Activated B cell treated with CpG ODN at 0.5 μM for 24 hours (primary cell): ENCODE data around the gene ADAMTSL1. TPM values are rescaled to one million over a fixed set of nuclear protein-coding genes. Genes with fewer than 3 reads are reported as not detected.

Source experiments
- ATAC-seq: fragments of 200-7000 bp; cut with Tn5 transposase; one replicate; pipeline ENCODE4 v1.10.0; 2021; ENCODE audit warnings: low read depth, mild to moderate bottlenecking, moderate library complexity
- CTCF ChIA-PET: fragments of 350-600 bp; sonication (Branson Sonifier 250); formaldehyde crosslinking; loops from one replicate; lab custom pipeline; 2021; ENCODE audit warnings: antibody characterized with exemption; lab: Charles Lee
- POLR2A ChIA-PET: fragments of 350-600 bp; sonication (Branson Sonifier 250); formaldehyde crosslinking; loops from one replicate; lab custom pipeline; 2021; ENCODE audit warnings: antibody characterized with exemption; lab: Charles Lee
- DNase-seq: peaks from one replicate; pipeline ENCODE4 v3.0.0; 2022
- H3K27ac Mint-ChIP-seq: one replicate; pipeline ENCODE4 v1.8.0; 2020; ENCODE audit warnings: mixed read lengths
- H3K27me3 Mint-ChIP-seq: one replicate; pipeline ENCODE4 v1.8.0; 2021; ENCODE audit warnings: mixed read lengths
- H3K36me3 Mint-ChIP-seq: one replicate; pipeline ENCODE4 v1.8.0; 2021; ENCODE audit warnings: low read depth, mixed read lengths
- H3K4me1 Mint-ChIP-seq: one replicate; pipeline ENCODE4 v1.8.0; 2021; ENCODE audit warnings: mixed read lengths
- H3K4me3 Mint-ChIP-seq: one replicate; pipeline ENCODE4 v1.8.0; 2020; ENCODE audit warnings: mild to moderate bottlenecking, mixed read lengths
- H3K9me3 Mint-ChIP-seq: one replicate; pipeline ENCODE4 v1.8.0; 2020; ENCODE audit warnings: mixed read lengths
- intact Hi-C: fragments of 100-400 bp; cut with micrococcal nuclease; formaldehyde crosslinking; loops from one replicate; pipeline ENCODE4 v1.15.1; 2024
- total RNA-seq: library from RNA; stranded (reverse); gene quantifications from 2 replicates; pipeline ENCODE4 v1.2.3, GENCODE V29; 2022
- TF ChIP-seq, protein P1 (sequence below): fragments of 200-600 bp; IDR thresholded peaks from one replicate; pipeline ENCODE4 v1.8.0; 2022; ENCODE audit warnings: antibody characterized with exemption, mild to moderate bottlenecking

ADAMTSL1 gene
- total RNA-seq, 1 donor from 2014 or later: not detected

DNA sequence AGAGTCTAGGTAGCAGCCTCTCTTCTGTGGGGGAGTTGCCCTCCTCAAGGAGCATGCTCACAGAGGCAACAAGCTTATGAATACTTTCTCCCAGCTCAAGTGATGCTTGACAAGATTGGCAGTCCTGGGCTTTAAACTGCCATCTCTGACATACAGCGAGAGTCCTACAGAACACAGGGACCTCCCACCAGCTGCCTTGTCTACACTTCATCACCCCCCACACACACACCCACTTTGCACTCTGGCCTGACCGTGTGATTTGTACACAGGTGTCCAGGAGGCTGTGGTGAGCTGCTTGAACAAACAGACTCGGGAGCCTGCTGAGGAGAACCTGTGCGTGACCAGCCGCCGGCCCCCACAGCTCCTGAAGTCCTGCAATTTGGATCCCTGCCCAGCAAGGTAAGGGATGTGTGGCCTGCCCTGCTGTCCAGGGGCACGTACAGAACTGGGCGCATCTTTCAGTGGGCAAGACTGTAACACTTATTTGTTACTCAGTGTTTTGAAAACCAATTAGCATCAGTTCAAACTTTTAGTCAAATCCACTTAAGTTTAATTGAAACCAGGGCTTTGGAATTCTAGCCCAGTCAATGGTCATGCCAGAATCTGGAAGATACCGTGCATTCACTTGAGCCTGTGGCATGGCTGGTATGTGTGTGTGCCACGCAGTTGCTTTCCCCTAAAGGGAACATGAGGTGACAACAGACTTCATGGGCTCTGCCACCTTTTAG lies 247.5 kb downstream of the ADAMTSL1 start:
- H3K27ac Mint-ChIP-seq: no peak overlapping the region
- no peaks in the 10 kb centered on the region for H3K27me3 Mint-ChIP-seq
- intact Hi-C loops: no loop called here
- TF ChIP-seq, protein P1, sequence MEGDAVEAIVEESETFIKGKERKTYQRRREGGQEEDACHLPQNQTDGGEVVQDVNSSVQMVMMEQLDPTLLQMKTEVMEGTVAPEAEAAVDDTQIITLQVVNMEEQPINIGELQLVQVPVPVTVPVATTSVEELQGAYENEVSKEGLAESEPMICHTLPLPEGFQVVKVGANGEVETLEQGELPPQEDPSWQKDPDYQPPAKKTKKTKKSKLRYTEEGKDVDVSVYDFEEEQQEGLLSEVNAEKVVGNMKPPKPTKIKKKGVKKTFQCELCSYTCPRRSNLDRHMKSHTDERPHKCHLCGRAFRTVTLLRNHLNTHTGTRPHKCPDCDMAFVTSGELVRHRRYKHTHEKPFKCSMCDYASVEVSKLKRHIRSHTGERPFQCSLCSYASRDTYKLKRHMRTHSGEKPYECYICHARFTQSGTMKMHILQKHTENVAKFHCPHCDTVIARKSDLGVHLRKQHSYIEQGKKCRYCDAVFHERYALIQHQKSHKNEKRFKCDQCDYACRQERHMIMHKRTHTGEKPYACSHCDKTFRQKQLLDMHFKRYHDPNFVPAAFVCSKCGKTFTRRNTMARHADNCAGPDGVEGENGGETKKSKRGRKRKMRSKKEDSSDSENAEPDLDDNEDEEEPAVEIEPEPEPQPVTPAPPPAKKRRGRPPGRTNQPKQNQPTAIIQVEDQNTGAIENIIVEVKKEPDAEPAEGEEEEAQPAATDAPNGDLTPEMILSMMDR: no peak
- H3K4me1 Mint-ChIP-seq: no peaks in the 10 kb centered on the region
- CTCF ChIA-PET: no interaction called here
- H3K4me3 Mint-ChIP-seq: no peak overlapping the region
- H3K36me3 Mint-ChIP-seq: no peaks in the 10 kb centered on the region
- ATAC-seq (no peak), DNase-seq (no peak)
- POLR2A ChIA-PET: no interaction called here
- no peaks in the 10 kb centered on the region for H3K9me3 Mint-ChIP-seq

DNA sequence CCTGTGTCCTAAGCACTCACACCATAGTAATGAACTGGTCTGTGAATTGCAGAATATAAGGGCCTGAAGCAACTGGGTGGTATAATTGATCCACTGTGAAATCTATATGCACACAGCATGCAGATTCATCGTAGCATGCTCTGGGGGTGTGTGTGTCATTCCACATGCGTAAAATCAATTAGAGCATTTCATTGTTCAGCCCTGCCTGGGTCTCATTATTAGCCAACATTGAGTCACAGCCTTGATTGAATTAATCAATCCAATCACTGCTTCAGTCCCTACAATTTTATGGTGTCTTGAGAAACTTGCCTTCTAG lies 248.0 kb downstream of the ADAMTSL1 start:
- no peak overlapping the region for H3K4me3 Mint-ChIP-seq
- H3K4me1 Mint-ChIP-seq: no peaks in the 10 kb centered on the region
- TF ChIP-seq, protein P1: no peak
- no peak overlapping the region for H3K27ac Mint-ChIP-seq
- H3K9me3 Mint-ChIP-seq: no peaks in the 10 kb centered on the region
- no peaks in the 10 kb centered on the region for H3K27me3 Mint-ChIP-seq
- CTCF ChIA-PET: no interaction called here
- no peaks in the 10 kb centered on the region for H3K36me3 Mint-ChIP-seq
- POLR2A ChIA-PET: no interaction called here
- no peak for ATAC-seq
- DNase-seq: no peak
- intact Hi-C loops: no loop called here

DNA sequence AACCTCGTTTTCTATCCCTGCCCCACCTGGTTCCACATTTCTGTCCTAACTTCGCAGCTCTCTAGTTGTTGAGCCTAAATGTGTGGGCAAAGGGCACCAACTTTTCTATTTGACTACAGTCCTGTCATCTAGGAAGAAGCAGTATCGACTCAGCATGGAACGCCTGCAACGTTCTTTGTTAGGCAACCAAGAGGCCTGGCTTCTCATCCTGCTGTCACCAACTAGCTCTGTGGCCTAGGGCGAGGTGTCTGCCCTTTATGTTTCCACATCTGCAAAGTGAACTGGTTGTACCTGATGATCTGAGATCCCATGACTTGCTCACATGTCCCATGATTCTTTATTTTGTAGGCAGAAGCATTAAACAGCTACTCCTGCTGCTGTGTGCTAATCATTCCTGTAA lies 248.9 kb downstream of the ADAMTSL1 start:
- ChIA-PET CTCF (no interaction called here), POLR2A (no interaction called here)
- TF ChIP-seq, protein P1: no peak
- H3K4me3 Mint-ChIP-seq: no peak overlapping the region
- H3K4me1 Mint-ChIP-seq: no peaks in the 10 kb centered on the region
- DNase-seq (no peak), ATAC-seq (no peak)
- H3K27ac Mint-ChIP-seq: no peak overlapping the region
- H3K36me3 Mint-ChIP-seq: no peaks in the 10 kb centered on the region
- intact Hi-C loops: no loop called here
- H3K27me3 Mint-ChIP-seq: no peaks in the 10 kb centered on the region
- H3K9me3 Mint-ChIP-seq: no peaks in the 10 kb centered on the region

DNA sequence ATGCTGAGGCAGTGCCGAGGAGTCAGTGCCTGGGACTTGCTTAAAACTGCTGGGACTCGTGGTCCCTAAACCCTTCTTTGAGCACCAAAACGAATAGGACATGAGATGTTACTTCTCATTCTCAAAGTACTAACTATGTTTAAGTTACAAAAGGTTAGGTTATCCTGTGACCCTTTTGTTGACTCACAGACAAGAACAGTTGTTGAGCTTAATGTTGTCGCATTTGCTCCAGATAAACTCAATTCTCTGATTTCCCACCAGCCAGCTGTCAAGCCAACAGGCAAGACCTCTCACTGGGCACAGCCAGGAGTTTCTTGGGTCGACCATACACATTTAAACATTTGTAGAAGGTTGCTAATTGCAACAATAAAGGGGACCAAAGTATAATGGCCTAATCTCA lies 249.4 kb downstream of the ADAMTSL1 start:
- DNase-seq (no peak), ATAC-seq (no peak)
- Mint-ChIP-seq H3K4me1 (no peaks in the 10 kb centered on the region), H3K27me3 (no peaks in the 10 kb centered on the region), H3K36me3 (no peaks in the 10 kb centered on the region), H3K27ac (no peak overlapping the region), H3K9me3 (no peaks in the 10 kb centered on the region), H3K4me3 (no peak overlapping the region)
- ChIA-PET POLR2A (no interaction called here), CTCF (no interaction called here)
- intact Hi-C loops: no loop called here
- TF ChIP-seq, protein P1: no peak

DNA sequence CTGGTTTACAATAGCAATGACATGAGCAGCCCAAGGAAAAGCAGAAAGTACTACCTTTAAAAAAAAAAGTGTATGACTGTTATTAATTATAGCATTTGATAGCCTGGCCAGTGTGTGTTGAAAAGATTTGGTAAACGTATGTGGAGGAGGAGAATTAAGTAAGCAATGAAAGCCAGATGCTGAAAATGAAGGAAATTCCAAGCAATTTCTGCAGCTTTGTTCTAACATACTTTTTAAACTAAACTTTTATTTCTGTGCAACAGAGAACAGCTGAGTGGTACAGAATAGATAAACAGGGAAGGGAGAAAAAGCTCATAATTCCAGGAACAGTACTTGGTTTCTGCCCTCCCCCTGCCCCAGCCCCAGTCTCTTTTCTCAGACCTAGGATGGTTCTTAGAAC lies 252.6 kb downstream of the ADAMTSL1 start:
- POLR2A ChIA-PET: no interaction called here

More for the DNA sequence above, 252.6 kb downstream of the ADAMTSL1 start:
- Mint-ChIP-seq H3K27me3 (peaks cover 2% of the 10 kb centered on the region), H3K4me3 (no peak overlapping the region), H3K9me3 (no peaks in the 10 kb centered on the region), H3K27ac (no peak overlapping the region), H3K36me3 (no peaks in the 10 kb centered on the region), H3K4me1 (no peaks in the 10 kb centered on the region)
- intact Hi-C loops: no loop called here
- CTCF ChIA-PET: no interaction called here
- no peak for DNase-seq
- ATAC-seq: no peak
- TF ChIP-seq, protein P1: no peak
